Natural killer cell (primary cell): Measurements from ENCODE around the gene COL11A1. TPM values are rescaled to one million over a fixed set of nuclear protein-coding genes. Genes with fewer than 3 reads are reported as not detected.
"Not testable (repeated sequence)": the region's sequence is repeated elsewhere in the genome, so short reads cannot be mapped to it uniquely, and the experiment has no call there.

Experiments used
- ATAC-seq, 3 donors: fragments of 150-1000 bp in 2 of 3; fragments of 200-7000 bp in 1 of 3; cut with Tn5 transposase; 1 replicate in 1 of 3; 2 replicates in 2 of 3; pipeline ENCODE4 v1.10.0; 2021; ENCODE audit warnings: mild to moderate bottlenecking in 2 of 3, moderate library complexity in 2 of 3
- DNase-seq, 2 donors: peaks; one replicate each; pipeline versions ENCODE4 v3.0.0 to v3.0.0-alpha.2; 2013 to 2021; ENCODE audit warnings: mixed read lengths in 1 of 2
- H3K27ac ChIP-seq: one replicate; pipeline ENCODE4 v1.5.1; 2013; ENCODE audit warnings: mild to moderate bottlenecking, low read length
- H3K27me3 ChIP-seq: one replicate; pipeline ENCODE4 v1.6.1; 2013; ENCODE audit warnings: low read length; ENCODE audit not compliant: control insufficient read depth, insufficient read depth
- H3K36me3 ChIP-seq: one replicate; pipeline ENCODE4 v1.6.1; 2013; ENCODE audit warnings: low read length; ENCODE audit not compliant: control insufficient read depth, insufficient read depth
- H3K4me1 ChIP-seq: one replicate; pipeline ENCODE4 v1.6.1; 2013; ENCODE audit warnings: low read length; ENCODE audit not compliant: control insufficient read depth, insufficient read depth
- H3K4me3 ChIP-seq: one replicate; pipeline ENCODE4 v1.5.1; 2013; ENCODE audit warnings: low read length
- H3K9me3 ChIP-seq: one replicate; pipeline ENCODE4 v1.6.1; 2013; ENCODE audit warnings: low read length; ENCODE audit not compliant: control insufficient read depth, insufficient read depth
- H3K27ac Mint-ChIP-seq, 2 donors: one replicate each; pipeline ENCODE4 v1.8.0; 2022; ENCODE audit warnings: mild to moderate bottlenecking in 2 of 2, mixed read lengths in 2 of 2, moderate library complexity in 1 of 2
- H3K27me3 Mint-ChIP-seq, 2 donors: one replicate each; pipeline ENCODE4 v1.8.0; 2022; ENCODE audit warnings: low read depth in 2 of 2, mixed read lengths in 2 of 2
- H3K36me3 Mint-ChIP-seq: one replicate; pipeline ENCODE4 v1.8.0; 2022; ENCODE audit warnings: mixed read lengths
- H3K4me1 Mint-ChIP-seq, 2 donors: one replicate each; pipeline ENCODE4 v1.8.0; 2022; ENCODE audit warnings: mixed read lengths in 2 of 2
- H3K4me3 Mint-ChIP-seq: one replicate; pipeline ENCODE4 v1.8.0; 2022; ENCODE audit warnings: mild to moderate bottlenecking, moderate library complexity, mixed read lengths
- H3K9me3 Mint-ChIP-seq, 2 donors: one replicate each; pipeline ENCODE4 v1.8.0; 2022; ENCODE audit warnings: mixed read lengths in 2 of 2
- WGBS: methylation state at CpG from one replicate; pipeline ENCODE4 v1.1.7; 2013; ENCODE audit warnings: missing lambda C conversion rate; ENCODE audit not compliant: insufficient coverage; 5-methylcytosine and 5-hydroxymethylcytosine counted together
- intact Hi-C: fragments of 100-400 bp; cut with micrococcal nuclease; formaldehyde crosslinking; loops from one replicate; pipeline ENCODE4 v1.14.2; 2022
- total RNA-seq, 4 donors: library from RNA; stranded (reverse); fragments of 120-200 nt in 1 of 4; gene quantifications; one replicate each; pipeline versions ENCODE4 v1.2.3 to v1.2.4, GENCODE V29; 2013 to 2022
- TF ChIP-seq, protein P1 (sequence below): fragments of 200-600 bp; IDR thresholded peaks from one replicate; pipeline ENCODE4 v1.8.0; 2022; ENCODE audit warnings: antibody characterized with exemption

The COL11A1 gene
- total RNA-seq, 3 donors from 2014 or later (not counting 1 experiment from before 2014, with no cell fraction given), result not detected

DNA sequence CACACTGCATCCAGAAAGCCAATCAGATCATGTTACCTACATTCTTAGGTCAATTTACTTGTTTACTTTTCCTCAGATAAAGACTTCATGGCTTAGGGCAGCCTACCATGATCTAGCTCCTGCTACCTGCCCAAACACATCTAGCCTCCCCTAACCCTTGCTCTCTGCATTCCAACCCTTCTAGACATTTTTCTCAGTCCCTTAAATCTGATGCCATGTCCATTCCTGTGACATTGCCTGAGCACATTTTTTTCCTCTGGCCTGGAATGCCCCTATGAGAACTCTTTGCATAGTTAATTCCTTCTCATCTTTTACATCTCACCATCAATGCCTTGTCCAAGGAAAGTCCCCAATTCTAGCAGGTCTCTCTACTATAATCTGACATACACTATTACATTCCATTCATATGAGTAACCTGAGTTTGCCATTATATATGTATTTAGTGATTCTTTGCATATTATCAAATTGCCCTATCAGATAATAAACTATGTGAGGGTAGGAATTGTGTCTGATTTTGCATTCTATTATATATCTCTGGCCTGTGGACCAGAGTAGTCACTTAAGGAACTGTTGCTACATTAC, 166.9 kb downstream of the COL11A1 start:
- Histone ChIP-seq H3K9me3 (no peaks in the 10 kb centered on the region), H3K27ac (no peak overlapping the region), H3K4me1 (no peaks in the 10 kb centered on the region), H3K36me3 (no peaks in the 10 kb centered on the region), H3K4me3 (no peak overlapping the region), H3K27me3 (no peaks in the 10 kb centered on the region)
- Mint-ChIP-seq H3K27ac (no peak overlapping the region), H3K36me3 (no peaks in the 10 kb centered on the region), H3K4me1 (no peaks in the 10 kb centered on the region), H3K4me3 (no peak overlapping the region), H3K27me3 (no peaks in the 10 kb centered on the region), H3K9me3 (peaks cover 6 to 12% of the 10 kb centered on the region in 2 donors)
- ATAC-seq, result no peak
- TF ChIP-seq, protein P1, sequence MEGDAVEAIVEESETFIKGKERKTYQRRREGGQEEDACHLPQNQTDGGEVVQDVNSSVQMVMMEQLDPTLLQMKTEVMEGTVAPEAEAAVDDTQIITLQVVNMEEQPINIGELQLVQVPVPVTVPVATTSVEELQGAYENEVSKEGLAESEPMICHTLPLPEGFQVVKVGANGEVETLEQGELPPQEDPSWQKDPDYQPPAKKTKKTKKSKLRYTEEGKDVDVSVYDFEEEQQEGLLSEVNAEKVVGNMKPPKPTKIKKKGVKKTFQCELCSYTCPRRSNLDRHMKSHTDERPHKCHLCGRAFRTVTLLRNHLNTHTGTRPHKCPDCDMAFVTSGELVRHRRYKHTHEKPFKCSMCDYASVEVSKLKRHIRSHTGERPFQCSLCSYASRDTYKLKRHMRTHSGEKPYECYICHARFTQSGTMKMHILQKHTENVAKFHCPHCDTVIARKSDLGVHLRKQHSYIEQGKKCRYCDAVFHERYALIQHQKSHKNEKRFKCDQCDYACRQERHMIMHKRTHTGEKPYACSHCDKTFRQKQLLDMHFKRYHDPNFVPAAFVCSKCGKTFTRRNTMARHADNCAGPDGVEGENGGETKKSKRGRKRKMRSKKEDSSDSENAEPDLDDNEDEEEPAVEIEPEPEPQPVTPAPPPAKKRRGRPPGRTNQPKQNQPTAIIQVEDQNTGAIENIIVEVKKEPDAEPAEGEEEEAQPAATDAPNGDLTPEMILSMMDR, result no peak
- no peak for DNase-seq
- intact Hi-C loops, result no loop called here

DNA sequence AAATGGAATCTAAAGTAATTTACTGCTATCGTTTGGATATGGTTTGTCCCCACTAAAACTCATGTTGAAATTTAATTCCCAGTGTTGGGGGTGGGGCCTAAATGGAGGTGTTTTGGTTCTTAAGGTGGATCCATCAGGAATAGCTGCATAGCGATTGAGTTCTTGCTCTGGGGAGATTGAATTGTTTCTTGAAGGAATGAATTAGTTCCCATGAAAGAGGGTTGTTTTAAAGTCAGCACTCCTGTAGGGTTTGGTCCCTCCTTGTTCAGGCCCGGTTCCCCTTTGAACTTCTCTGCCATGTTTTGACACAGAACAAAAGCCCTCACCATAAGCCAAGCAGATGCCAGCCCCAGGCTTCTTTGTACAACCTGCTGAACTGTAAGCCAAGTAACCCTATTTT, 170.9 kb downstream of the COL11A1 start:
- no peaks in the 10 kb centered on the region for H3K27me3 ChIP-seq
- H3K4me3 ChIP-seq, result no peak overlapping the region
- Mint-ChIP-seq H3K36me3 (no peaks in the 10 kb centered on the region), H3K4me3 (no peak overlapping the region), H3K9me3 (peaks cover 3 to 5% of the 10 kb centered on the region in 2 donors), H3K27ac (no peak overlapping the region), H3K4me1 (no peaks in the 10 kb centered on the region), H3K27me3 (no peaks in the 10 kb centered on the region)
- no peak for DNase-seq
- intact Hi-C loops, result no loop called here
- no peak for ATAC-seq
- TF ChIP-seq, protein P1, result no peak
- no peak overlapping the region for H3K27ac ChIP-seq
- no peaks in the 10 kb centered on the region for H3K36me3 ChIP-seq
- WGBS, result 67% methylated on average over 2 of the region's 3 CpGs
- no peaks in the 10 kb centered on the region for H3K9me3 ChIP-seq
- H3K4me1 ChIP-seq, result no peaks in the 10 kb centered on the region

DNA sequence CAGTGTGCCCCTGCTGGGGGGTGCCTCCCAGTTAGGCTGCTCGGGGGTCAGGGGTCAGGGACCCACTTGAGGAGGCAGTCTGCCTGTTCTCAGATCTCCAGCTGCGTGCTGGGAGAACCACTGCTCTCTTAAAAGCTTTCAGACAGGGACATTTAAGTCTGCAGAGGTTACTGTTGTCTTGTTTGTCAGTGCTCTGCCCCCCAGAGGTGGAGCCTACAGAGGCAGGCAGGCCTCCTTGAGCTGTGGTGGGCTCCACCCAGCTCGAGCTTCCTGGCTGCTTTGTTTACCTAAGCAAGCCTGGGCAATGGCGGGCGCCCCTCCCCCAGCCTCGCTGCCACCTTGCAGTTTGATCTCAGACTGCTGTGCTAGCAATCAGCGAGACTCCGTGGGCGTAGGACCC, 175.0 kb downstream of the COL11A1 start:
- H3K4me1 ChIP-seq, H3K9me3 ChIP-seq, intact Hi-C loops, H3K4me1 Mint-ChIP-seq, H3K27me3 ChIP-seq, ATAC-seq, H3K36me3 ChIP-seq, H3K27ac Mint-ChIP-seq, H3K27ac ChIP-seq, H3K27me3 Mint-ChIP-seq, H3K36me3 Mint-ChIP-seq, H3K4me3 Mint-ChIP-seq, H3K4me3 ChIP-seq, H3K9me3 Mint-ChIP-seq, DNase-seq: not testable (repeated sequence)
- WGBS, result 83% methylated on average over 5 of the region's 9 CpGs

DNA sequence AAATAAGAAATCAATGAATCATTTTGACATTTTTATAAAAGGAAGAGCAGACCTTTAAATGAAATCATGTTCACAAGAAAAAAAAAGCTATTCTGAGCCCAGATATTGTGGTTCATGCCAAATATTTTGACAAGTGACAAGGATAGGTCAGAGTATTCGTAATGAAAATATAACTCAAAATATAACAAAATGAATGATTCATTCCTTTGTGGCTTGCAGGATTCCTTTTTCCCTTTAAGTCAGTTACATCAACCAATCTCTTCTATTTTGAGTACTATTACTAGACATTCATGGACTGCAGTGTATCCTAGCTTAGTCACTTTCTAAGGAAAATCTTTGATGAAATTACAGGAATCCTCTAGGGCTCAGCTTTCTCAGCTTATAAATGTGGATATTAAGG, 188.7 kb downstream of the COL11A1 start:
- H3K9me3 ChIP-seq, result no peaks in the 10 kb centered on the region
- H3K4me1 ChIP-seq, result no peaks in the 10 kb centered on the region
- H3K4me1 Mint-ChIP-seq, result no peaks in the 10 kb centered on the region
- TF ChIP-seq, protein P1, result no peak
- no peaks in the 10 kb centered on the region for H3K9me3 Mint-ChIP-seq
- H3K4me3 ChIP-seq, result no peak overlapping the region
- WGBS, result no CpG with 5 or more reads among the region's 1 CpG
- intact Hi-C loops, result no loop called here
- H3K27me3 ChIP-seq, result no peaks in the 10 kb centered on the region
- H3K27ac ChIP-seq, result no peak overlapping the region
- no peaks in the 10 kb centered on the region for H3K36me3 ChIP-seq
- no peak overlapping the region for H3K27ac Mint-ChIP-seq
- ATAC-seq, result no peak
- no peaks in the 10 kb centered on the region for H3K36me3 Mint-ChIP-seq
- no peaks in the 10 kb centered on the region for H3K27me3 Mint-ChIP-seq
- DNase-seq, result no peak
- H3K4me3 Mint-ChIP-seq, result no peak overlapping the region
